Measurements from ENCODE around the gene MAD1L1.

DNA sequence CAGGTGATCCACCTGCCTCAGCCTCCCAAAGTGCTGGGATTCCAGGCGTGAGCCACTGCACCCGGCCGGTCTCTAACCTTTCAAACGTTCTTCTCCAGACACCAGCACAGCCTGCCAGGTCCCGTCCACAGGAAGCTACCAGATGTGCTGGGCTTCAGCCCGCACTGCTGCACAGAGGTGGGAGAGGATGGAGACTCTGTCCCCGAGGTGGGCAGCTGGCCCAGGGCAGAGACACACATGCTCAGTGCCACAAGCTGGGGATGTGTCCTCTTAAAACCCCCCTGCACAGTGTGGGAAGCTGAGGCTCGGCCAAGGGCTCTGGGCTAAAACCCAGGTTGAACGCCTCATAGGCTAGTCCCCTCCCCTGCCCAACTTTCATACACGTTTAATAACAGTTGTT, 18.6 kb upstream of the MAD1L1 start:
- no peak for TF ChIP-seq SP1 (IDR thresholded peaks at IDR 0.05)
- TF ChIP-seq JUND (IDR thresholded peaks at IDR 0.05) = no peak
- no peak for TF ChIP-seq RAD21 (IDR thresholded peaks at IDR 0.05)
- no peak for TF ChIP-seq CTCF (IDR thresholded peaks at IDR 0.05; ENCODE audit: low read depth, low read length, missing input control)
- TF ChIP-seq MAX (IDR thresholded peaks at IDR 0.05) = no peak
- no peak for TF ChIP-seq YY1 (IDR thresholded peaks at IDR 0.05)
- no peak for TF ChIP-seq HNF4A (conservative IDR thresholded peaks at IDR 0.05)
- TF ChIP-seq, protein P1, sequence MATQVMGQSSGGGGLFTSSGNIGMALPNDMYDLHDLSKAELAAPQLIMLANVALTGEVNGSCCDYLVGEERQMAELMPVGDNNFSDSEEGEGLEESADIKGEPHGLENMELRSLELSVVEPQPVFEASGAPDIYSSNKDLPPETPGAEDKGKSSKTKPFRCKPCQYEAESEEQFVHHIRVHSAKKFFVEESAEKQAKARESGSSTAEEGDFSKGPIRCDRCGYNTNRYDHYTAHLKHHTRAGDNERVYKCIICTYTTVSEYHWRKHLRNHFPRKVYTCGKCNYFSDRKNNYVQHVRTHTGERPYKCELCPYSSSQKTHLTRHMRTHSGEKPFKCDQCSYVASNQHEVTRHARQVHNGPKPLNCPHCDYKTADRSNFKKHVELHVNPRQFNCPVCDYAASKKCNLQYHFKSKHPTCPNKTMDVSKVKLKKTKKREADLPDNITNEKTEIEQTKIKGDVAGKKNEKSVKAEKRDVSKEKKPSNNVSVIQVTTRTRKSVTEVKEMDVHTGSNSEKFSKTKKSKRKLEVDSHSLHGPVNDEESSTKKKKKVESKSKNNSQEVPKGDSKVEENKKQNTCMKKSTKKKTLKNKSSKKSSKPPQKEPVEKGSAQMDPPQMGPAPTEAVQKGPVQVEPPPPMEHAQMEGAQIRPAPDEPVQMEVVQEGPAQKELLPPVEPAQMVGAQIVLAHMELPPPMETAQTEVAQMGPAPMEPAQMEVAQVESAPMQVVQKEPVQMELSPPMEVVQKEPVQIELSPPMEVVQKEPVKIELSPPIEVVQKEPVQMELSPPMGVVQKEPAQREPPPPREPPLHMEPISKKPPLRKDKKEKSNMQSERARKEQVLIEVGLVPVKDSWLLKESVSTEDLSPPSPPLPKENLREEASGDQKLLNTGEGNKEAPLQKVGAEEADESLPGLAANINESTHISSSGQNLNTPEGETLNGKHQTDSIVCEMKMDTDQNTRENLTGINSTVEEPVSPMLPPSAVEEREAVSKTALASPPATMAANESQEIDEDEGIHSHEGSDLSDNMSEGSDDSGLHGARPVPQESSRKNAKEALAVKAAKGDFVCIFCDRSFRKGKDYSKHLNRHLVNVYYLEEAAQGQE (IDR thresholded peaks at IDR 0.05) = no peak
- TF ChIP-seq, protein P2, sequence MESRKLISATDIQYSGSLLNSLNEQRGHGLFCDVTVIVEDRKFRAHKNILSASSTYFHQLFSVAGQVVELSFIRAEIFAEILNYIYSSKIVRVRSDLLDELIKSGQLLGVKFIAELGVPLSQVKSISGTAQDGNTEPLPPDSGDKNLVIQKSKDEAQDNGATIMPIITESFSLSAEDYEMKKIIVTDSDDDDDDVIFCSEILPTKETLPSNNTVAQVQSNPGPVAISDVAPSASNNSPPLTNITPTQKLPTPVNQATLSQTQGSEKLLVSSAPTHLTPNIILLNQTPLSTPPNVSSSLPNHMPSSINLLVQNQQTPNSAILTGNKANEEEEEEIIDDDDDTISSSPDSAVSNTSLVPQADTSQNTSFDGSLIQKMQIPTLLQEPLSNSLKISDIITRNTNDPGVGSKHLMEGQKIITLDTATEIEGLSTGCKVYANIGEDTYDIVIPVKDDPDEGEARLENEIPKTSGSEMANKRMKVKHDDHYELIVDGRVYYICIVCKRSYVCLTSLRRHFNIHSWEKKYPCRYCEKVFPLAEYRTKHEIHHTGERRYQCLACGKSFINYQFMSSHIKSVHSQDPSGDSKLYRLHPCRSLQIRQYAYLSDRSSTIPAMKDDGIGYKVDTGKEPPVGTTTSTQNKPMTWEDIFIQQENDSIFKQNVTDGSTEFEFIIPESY (IDR thresholded peaks at IDR 0.05) = no peak
- no peak for TF ChIP-seq TAF1 (conservative IDR thresholded peaks at IDR 0.05)
- no peak for TF ChIP-seq ATF3 (IDR thresholded peaks at IDR 0.05)
- TF ChIP-seq RXRA (IDR thresholded peaks at IDR 0.05) = no peak
- TF ChIP-seq EGR1 (IDR thresholded peaks at IDR 0.05; ENCODE audit: low read depth in 2 of 2) = no peak
